GM18870 (cell line): ENCODE measurements around the gene ZNF674.
"Not testable (repeated sequence)": the region's sequence is repeated elsewhere in the genome, so short reads cannot be mapped to it uniquely, and the experiment has no call there.

Source experiments
- ATAC-seq: cut with Tn5 transposase; IDR thresholded peaks from one replicate; pipeline ENCODE4 v1.9.1; 2021; ENCODE audit warnings: moderate library complexity; ENCODE audit not compliant: unreplicated experiment

The ZNF674 gene

DNA sequence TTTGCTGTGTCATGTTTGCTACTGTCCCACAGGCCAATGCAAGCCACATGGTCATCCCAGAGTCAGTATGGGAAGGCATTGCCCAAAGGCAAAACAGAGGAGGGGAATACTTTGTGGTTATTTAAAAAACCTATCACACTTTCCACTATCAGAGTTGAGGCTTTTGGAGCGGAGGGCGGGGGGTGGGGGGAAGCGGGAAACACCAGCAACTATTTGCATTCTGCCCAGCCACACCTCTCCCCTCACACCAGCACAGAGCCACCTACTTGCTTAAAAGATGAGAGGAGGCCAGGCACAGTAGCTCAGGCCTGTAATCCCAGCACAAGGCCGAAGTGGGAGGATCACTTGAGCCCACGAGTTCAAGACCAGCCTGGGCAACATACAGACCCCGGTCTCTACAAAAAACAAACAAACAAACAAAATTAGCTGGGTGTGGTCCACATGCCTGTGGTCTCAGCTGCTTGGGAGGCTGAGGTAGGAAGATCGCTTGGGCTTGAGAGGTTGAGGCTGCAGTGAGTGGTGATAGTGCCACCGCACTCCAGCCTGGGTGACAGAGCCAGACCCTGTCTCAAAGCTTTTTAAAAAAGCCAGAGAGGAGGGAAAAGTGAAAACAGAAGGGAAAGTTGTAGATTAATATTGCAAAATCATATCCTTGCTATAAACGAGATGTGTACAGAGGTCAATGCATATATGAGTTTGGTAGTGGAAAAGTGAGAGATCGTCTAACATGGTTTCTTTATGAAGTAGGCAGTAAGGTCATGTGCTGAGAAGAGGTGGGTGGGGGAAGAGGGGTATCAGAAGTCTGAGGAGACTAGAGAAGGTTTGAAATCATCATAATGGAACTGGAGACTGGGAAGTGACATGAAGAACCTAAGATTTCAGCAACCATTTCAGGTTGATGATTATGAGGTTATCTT is 26.5 kb upstream of the ZNF674 start:
- peak; percentile 24 for ATAC-seq

- ATAC-seq: no peak
Measured at GRCh38 chrX:46569621-46570020, 24.4 kb upstream of the ZNF674 start.

- ATAC-seq: no peak
Measured at GRCh38 chrX:46567388-46567787, 22.2 kb upstream of the ZNF674 start.

DNA sequence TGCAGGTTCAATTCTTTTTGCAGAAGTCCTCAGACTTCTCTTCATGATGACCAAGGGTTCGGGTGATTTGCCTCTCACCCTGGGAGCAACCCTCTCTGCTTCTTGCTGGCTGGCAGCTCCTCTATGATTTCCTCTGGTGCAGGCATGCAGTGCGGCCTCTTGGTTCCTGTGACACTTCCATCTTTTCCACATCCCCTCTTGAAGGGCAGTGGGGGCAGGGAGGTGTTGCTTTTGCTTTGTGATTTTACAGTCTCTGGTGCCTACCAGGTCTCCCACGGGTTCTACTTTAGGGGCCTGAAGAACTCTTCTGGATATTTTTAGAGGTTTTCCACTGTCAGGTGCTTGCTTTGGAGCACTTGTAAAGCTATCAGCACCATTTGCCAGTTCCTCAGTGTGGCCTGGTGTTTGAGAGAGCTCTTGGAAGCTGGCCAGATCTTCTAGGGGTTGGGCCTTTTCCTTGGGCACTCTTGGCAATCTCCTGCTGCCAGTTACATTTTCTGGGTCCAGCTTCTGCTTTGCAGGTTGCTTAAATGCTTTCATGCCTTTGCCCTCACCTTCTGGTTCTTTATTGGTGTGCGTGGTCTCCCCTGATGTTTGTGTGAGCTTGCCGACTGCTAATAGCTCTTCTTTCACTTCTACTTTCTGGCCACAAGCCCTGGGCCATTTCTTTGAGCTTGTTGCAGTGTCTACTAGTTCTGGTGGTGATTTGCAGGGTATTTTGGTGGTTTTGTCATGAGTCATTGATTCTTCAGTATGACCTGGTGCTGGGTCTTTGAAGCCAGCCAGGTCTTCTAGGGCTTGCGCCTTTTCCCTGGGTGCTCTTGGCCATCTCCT is 16.8 kb upstream of the ZNF674 start:
- peak; percentile 99 for ATAC-seq

DNA sequence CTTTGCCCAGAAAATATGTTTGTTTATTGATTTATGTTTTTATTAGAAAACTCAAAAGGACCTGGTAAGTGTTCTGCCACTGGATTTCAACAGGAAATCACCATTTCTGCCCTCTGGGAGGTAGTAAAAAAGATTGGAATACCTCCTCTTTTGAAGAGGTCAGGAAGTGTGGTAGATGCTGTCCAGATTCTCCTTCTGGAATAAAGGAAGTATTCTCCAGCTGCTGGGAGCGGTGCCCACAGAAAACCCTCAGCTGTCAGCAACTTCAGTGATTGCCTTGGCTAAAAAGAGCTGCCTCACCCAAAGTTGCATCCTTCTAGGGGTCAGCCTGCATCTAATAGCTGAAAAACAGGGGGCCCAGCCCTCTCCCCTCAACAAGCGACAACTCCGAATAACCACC is 13.8 kb upstream of the ZNF674 start:
- ATAC-seq: no peak

- ATAC-seq: no peak
Measured at GRCh38 chrX:46554942-46555341, 9.7 kb upstream of the ZNF674 start.

DNA sequence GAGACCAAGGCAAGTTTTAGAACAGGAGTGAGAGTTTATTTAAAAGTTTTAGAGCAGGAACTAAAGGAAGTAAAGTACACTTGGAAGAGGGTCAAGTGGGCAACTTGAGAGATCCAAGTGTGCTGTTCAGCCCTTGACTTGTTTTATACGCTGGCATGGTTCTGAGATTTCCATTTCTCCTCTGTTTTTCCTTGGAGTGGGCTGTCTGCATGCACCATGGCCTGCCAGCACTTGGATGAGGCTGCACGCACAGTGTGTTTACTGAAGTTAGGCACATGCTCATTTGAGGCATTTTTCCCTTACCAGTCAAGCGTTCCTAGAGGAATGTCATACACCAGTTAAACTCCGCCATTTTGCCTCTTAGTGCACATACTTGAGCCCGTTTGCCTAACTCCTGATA is 8.7 kb upstream of the ZNF674 start:
- ATAC-seq: no peak

GRCh38 chrX:46551494-46552128 is 6.4 kb upstream of the ZNF674 start:
- no peak for ATAC-seq

DNA sequence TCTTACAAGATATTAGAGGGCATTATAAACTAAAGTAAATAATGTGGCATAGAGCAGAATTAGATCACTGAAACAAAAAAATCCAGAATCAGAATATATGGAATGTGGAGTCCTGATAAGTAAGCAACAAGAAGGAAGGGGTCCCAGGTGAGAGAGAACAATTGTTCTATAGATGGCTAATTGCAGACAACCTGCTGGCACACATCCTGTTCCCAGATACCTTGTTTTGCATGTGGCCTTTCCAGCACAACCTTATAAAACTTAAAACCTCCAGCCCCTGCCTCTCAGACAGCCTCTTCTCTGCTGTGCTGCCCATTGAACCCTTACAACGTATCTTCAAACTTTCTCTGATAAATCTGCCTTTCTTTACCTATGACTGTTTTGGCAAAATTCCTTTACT is 4.7 kb upstream of the ZNF674 start:
- ATAC-seq: no peak

GRCh38 chrX:46547857-46548256 is 2.6 kb upstream of the ZNF674 start:
- no peak for ATAC-seq

DNA sequence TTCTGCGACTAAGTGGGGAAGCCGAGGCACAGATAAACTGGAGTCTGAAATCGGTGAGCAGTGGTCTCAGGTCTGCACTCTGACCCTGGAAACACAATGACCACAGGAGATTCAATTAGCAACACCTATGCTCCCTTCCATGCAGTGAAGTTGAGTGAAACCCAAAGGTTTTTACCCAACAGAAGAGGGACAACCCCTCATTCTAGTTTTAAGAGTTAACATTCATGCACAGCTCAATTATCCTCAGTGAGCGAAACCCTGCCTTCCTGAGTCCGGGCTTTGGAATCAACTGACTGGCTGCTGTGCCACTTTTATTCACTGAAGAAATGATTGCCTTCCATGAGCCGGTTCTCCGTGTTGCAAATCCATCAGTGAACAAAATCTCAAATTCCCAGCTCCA is 694 bp downstream of the ZNF674 start:
- ATAC-seq: not testable (repeated sequence)

- ATAC-seq: no peak
Measured at GRCh38 chrX:46543441-46543840, 1.8 kb downstream of the ZNF674 start.

DNA sequence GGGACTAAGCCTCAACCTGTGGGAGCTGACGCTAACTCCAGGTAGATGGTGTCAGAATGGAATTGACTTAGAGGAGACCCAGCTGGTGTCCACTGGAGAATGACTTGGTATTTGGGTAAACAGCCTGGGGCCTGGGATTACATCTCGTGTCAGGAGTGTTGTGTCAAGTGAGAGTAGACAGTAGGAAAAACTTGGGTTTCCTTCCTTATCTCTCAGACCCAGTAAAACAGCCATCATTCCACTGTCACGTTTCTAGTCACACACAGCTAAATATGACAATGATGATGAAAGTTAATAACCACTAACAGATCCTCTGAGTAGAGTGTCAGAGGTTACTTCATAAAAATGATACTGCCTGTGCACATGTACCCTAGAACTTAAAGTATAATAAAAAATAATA is 13.8 kb downstream of the ZNF674 start:
- no peak for ATAC-seq

GRCh38 chrX:46530404-46530908 is 14.8 kb downstream of the ZNF674 start:
- not testable (repeated sequence) for ATAC-seq

DNA sequence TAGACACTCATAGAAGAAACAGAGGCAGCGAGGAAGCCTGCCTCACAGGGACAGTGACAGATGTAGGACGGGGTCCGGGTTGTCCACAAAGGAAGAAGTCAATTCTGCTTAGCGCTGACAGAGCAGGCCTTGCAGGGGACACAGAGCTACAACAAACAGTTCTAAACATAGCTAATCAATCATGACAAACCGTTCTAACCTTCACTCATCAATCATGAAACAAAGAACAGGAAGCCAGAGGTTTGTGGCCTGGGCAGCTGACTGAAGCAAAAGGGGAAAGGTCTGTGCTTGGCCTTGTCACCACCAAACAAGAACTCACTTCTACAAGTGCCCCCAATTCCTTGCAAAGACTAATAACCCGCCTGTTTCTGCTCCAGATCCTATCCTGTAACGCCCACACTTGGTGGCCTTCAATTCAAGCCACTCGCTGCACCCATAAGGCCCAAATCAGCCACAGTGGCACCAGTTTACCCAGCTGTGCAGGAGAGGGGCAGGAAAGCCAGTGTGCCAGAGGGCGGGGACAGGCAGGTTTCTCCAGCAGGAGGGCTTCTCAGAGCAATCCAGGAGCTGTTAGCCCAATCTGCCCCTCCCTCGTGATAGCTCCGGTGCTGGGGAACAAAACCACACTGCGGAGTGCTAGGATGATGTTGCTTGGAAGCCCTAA is 15.3 kb downstream of the ZNF674 start:
- not testable (repeated sequence) for ATAC-seq

DNA sequence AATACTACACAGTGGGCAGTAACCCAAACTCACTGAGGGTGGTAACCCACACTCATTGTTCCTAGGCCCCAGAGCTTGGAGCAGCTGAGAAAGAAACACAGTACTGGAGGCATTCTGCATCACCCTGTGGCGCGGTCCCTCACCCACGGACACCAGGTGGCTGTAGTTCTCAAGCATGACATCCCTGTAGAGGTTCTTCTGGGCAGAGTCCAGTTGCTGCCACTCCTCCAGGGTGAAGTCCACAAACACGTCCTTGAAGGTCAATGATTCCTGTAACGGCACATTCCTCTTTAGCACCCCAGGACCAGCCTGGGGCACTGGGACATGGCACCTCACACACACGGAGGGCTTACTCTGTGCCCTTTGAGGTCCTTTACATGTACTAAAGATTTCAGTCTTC is 16.6 kb downstream of the ZNF674 start:
- ATAC-seq: not testable (repeated sequence)

- no peak for ATAC-seq
Measured at GRCh38 chrX:46506076-46506475, 39.1 kb downstream of the ZNF674 start.

GRCh38 chrX:46502848-46503247 is 42.4 kb downstream of the ZNF674 start:
- ATAC-seq: no peak

DNA sequence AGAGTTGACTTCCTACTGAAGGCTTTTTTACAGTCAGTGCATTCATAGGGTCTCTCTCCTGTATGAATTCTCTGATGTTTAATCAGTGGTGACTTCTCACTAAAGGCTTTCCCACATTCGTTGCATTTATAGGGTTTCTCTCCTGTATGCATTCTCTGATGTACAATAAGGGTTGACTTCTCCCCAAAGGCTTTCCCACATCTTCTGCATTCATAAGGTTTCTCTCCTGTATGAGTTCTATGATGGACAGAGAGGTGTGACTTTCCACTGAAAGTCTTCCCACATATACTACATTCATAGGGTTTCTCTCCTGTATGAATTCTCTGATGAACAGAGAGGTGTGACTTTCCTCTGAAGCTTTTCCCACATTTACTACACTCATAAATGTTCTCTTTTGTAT is 45.2 kb downstream of the ZNF674 start:
- no peak for ATAC-seq

DNA sequence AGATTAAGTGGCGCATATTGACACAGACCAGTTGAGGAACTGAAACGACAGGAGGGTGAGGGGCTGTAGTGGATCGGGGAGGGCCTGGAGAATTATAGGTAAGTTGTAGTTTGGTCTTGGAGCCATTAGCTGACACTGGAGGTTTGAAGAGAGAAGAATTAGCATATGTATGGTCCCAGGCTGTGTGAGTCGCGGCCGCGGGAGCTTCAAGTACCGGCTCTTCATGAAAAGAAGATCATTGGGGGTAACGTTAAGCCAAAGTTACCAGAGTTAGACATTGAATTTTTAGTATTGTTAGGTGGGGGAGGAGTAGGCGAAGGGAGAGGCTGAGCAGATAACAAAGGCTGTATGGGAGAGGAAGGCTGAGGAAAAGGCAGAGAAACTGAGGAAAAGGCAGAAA is 56.5 kb downstream of the ZNF674 start:
- ATAC-seq: no peak

- no peak for ATAC-seq
Measured at GRCh38 chrX:46485897-46486296, 59.3 kb downstream of the ZNF674 start.
